GF-D8 (cell line): Measurements from ENCODE around the gene LMOD1.
"Not testable (repeated sequence)": the region's sequence is repeated elsewhere in the genome, so short reads cannot be mapped to it uniquely, and the experiment has no call there.

ENCODE experiments used
- DNase-seq: peaks from one replicate; lab custom pipeline; 2025; lab: John Stamatoyannopoulos, UW

LMOD1 gene

GRCh38 chr1:201945863-201946223, 505 bp downstream of the LMOD1 start:
- no peak for DNase-seq

GRCh38 chr1:201945157-201945556, 1.2 kb downstream of the LMOD1 start:
- DNase-seq, result no peak

- DNase-seq, result no peak
Measured at GRCh38 chr1:201944639-201945038, 1.7 kb downstream of the LMOD1 start.

- DNase-seq, result no peak
Measured at GRCh38 chr1:201944002-201944401, 2.3 kb downstream of the LMOD1 start.

GRCh38 chr1:201942129-201942495, 4.2 kb downstream of the LMOD1 start:
- DNase-seq, result no peak

GRCh38 chr1:201941420-201942128, 4.8 kb downstream of the LMOD1 start:
- DNase-seq, result no peak

- DNase-seq, result not testable (repeated sequence)
Measured at GRCh38 chr1:201940316-201940715, 6.0 kb downstream of the LMOD1 start.

- DNase-seq, result no peak
Measured at GRCh38 chr1:201939574-201939973, 6.8 kb downstream of the LMOD1 start.

- DNase-seq, result no peak
Measured at GRCh38 chr1:201939148-201939547, 7.2 kb downstream of the LMOD1 start.

- DNase-seq, result no peak
Measured at GRCh38 chr1:201938440-201939035, 7.8 kb downstream of the LMOD1 start.

- no peak for DNase-seq
Measured at GRCh38 chr1:201937624-201938213, 8.6 kb downstream of the LMOD1 start.

- no peak for DNase-seq
Measured at GRCh38 chr1:201933840-201934430, 12.4 kb downstream of the LMOD1 start.

GRCh38 chr1:201930803-201931202, 15.5 kb downstream of the LMOD1 start:
- DNase-seq, result no peak

GRCh38 chr1:201930137-201930536, 16.2 kb downstream of the LMOD1 start:
- DNase-seq, result no peak

GRCh38 chr1:201928266-201928665, 18.1 kb downstream of the LMOD1 start:
- DNase-seq, result no peak

GRCh38 chr1:201925981-201926645, 20.2 kb downstream of the LMOD1 start:
- DNase-seq, result no peak

GRCh38 chr1:201925301-201925567, 21.1 kb downstream of the LMOD1 start:
- no peak for DNase-seq

- DNase-seq, result no peak
Measured at GRCh38 chr1:201921952-201922558, 24.3 kb downstream of the LMOD1 start.

- DNase-seq, result no peak
Measured at GRCh38 chr1:201918343-201918742, 28.0 kb downstream of the LMOD1 start.

GRCh38 chr1:201917362-201918033, 28.9 kb downstream of the LMOD1 start:
- DNase-seq, result no peak

- no peak for DNase-seq
Measured at GRCh38 chr1:201916649-201917249, 29.6 kb downstream of the LMOD1 start.
